EH (cell line): Measurements from ENCODE around the gene TCL1B.
A peak's percentile ranks its signal among the peaks of the same experiment; 100 is the strongest.
"Not testable (repeated sequence)": the region's sequence is repeated elsewhere in the genome, so short reads cannot be mapped to it uniquely, and the experiment has no call there.

Source experiments
- DNase-seq: peaks from one replicate; pipeline ENCODE4 v3.0.0-alpha.2; 2015; ENCODE audit warnings: low read depth

The TCL1B gene

DNA sequence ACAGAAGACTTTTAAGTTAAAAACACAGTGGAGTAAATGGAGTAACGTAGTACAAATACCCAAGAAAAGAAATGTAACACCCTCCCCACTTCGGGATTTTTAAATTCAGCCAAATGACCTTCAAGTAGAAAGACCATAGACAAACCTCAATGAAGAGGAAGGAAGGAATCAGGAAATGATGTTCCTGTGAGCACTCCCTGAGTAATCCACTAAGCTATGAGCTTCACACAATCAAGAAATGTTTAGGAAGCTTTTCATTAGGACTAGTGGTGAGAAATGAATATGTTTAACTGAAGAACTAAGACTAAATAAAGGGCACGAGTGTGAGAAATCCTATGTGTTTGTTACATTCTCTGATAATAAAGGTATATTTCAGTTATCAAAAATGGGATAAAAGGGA lies 17.6 kb downstream of the TCL1B start:
- no peak for DNase-seq

- DNase-seq = no peak
These were observed 19.3 kb downstream of the TCL1B start for GRCh38 chr14:95705518-95705917.

DNA sequence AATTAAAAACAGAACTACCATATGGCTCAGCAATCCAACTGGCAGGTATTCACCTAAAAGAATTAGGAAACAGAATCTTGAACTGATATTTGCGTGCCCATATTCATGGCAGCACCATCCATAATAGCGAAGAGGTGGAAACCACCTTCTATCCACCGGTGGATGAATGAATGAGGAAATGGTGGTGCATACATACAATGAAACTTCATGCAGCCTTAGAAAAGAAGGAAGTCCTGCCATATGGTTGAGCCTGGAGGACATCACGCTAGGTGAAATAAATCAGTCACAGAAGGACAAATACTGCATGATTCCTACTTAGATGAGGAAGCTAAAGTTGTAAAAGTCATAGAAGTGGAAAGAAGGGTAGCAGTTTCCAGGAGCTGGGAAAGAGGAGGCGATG lies 21.1 kb downstream of the TCL1B start:
- no peak for DNase-seq

- no peak for DNase-seq
These were observed 23.9 kb downstream of the TCL1B start for GRCh38 chr14:95710106-95710505.

- no peak for DNase-seq
These were observed 25.4 kb downstream of the TCL1B start for GRCh38 chr14:95711476-95712176.

- DNase-seq = no peak
These were observed 26.2 kb downstream of the TCL1B start for GRCh38 chr14:95712398-95712797.

GRCh38 chr14:95713596-95714371 lies 27.6 kb downstream of the TCL1B start, which contains the start of gene TCL1A:
TCL1A (minus strand) TSS chr14:95714125; CDS start chr14:95714066, 59 bp downstream.
- DNase-seq = no peak

DNA sequence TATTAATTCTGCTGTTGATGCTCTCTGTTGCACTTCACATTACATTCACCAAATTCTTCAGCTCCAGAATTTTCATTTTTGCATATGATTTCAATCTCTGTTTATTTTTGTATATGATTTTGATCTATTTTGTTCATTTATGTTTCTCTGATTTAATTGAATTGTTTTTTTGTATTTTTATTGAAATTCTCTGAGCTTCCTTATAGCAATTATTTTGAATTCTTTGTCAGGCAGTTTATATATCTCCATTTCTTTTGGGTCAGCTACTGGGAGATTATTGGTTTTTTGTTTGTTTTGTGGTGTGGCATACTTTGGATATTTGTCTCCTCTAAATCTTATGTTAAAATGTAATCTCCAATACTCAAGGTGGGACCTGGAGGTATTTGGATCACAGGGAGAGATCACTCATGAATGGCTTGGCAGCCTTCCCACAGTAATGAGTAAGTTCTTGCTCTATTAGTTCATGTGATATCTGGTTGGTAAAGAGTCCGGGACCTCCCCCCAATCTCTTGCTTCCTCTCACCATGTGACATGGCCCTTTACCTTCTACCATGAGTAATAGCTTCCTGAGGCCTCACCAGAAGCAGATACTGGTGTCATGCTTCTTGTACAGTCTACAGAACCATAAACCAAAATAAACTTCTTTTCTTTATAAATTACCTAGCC lies 36.4 kb downstream of the TCL1B start:
- no peak for DNase-seq

- no peak for DNase-seq
These were observed 39.6 kb downstream of the TCL1B start for GRCh38 chr14:95725685-95726336.

DNA sequence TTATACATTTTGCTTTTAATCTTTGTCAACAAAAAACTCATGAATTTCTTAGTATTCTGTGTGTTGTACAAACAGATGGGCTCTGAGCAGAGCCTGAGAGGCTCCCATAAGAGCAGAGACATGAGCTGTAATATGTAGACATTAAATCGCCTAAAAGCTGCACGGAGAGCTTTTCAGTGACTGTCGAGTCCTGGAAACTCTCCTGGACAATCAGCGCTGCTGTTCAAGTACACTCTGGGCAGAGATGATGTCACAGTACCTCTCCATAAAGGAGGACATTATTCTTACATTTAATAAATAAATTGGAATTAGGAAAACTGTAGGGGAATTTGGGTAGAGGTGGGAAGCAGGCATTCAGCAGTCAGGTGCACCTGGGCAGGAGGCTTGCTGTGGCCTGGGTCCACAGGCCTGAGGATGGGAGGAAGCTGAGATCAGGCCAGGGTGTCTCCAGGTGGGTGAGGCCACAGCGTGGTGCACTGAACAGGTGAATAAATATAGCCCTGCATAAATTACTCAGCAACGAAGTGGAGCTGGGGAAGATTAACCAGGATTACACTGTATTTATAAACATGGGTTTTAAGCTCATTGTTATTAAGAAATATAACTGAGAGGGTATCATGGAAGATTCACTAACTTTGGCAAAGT lies 41.0 kb downstream of the TCL1B start:
- DNase-seq = no peak

DNA sequence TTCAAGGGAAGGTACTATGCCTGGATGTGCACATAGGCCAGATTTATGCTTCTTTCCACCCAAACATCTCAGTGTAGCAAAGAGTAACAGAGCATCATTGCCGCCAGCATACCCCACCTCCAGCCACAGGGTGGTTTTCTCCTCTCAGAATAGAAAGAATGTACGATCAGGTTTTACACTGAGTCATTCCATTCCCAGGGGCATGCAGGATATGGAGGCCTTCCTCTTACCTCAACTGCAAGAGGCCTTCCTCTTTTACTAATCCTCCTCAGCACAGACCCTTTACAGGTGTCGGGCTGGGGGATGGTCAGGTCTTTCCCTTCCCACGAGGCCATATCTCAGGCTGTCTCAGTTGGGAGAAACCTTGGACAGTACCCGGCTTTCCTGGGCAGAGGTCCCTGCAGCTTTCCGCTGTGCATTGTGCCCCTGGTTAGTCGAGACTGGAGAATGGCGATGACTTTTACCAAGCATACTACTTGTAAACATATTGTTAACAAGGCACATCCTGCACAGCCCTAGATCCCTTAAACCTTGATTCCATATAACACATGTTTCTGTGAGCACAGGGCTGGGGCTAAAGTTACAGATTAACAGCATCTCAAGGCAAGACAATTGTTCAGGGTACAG lies 43.3 kb downstream of the TCL1B start:
- DNase-seq = not testable (repeated sequence)

- no peak for DNase-seq
These were observed 43.9 kb downstream of the TCL1B start for GRCh38 chr14:95730126-95730525.

- DNase-seq = no peak
These were observed 47.0 kb downstream of the TCL1B start for GRCh38 chr14:95733212-95733611.

- DNase-seq = no peak
These were observed 53.1 kb downstream of the TCL1B start for GRCh38 chr14:95739356-95739755.

GRCh38 chr14:95741038-95741490 lies 54.8 kb downstream of the TCL1B start:
- peak; percentile 13 for DNase-seq

DNA sequence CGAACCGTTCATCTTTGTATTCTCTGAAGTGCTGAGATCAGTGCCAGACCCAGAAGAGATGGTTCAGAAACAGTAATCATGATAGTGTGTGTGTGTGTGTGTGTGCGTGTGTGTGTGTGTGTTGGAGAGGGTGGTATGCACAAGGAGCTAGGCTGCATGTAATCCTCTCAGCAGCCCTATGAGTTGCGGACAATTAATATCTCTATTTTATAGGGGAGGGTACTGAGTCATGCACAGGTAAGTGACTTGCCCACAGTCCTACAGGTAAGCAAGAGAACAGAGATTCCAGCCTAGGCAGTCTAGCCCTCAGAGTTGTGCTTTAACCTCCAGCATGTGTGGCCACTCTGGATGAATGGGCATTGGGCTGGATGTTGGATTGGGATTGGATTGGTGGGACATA lies 55.6 kb downstream of the TCL1B start:
- DNase-seq = no peak
